AG04449 (cell line): ENCODE results near the gene TNFRSF1A.

Experiments
- CTCF ChIA-PET: fragments of 350-600 bp; formaldehyde crosslinking; extraction: SDS; loops from one replicate; lab custom pipeline; 2021; ENCODE audit warnings: antibody characterized with exemption; lab: Yijun Ruan, JAX
- POLR2A ChIA-PET: fragments of 400-600, 350-600 bp; formaldehyde crosslinking; extraction: SDS; loops from one replicate; lab custom pipeline; 2020; ENCODE audit warnings: antibody characterized with exemption, inconsistent platforms; lab: Yijun Ruan, JAX
- DNase-seq: peaks from one replicate; pipeline ENCODE4 v3.0.0-alpha.2; 2010; ENCODE audit warnings: low read depth, low spot score
- H3K4me3 ChIP-seq: 2 replicates; pipeline ENCODE4 v1.5.1; 2011; ENCODE audit warnings: low read depth, mild to moderate bottlenecking, control low read depth, low read length
- TF ChIP-seq, protein P1 (sequence below): IDR thresholded peaks from one replicate; pipeline ENCODE4 v1.5.1; 2011; ENCODE audit warnings: mild to moderate bottlenecking, moderate library complexity, low read length, control low read depth, inconsistent platforms; ENCODE audit not compliant: insufficient read depth; ENCODE audit errors: missing control alignments

The TNFRSF1A gene

DNA sequence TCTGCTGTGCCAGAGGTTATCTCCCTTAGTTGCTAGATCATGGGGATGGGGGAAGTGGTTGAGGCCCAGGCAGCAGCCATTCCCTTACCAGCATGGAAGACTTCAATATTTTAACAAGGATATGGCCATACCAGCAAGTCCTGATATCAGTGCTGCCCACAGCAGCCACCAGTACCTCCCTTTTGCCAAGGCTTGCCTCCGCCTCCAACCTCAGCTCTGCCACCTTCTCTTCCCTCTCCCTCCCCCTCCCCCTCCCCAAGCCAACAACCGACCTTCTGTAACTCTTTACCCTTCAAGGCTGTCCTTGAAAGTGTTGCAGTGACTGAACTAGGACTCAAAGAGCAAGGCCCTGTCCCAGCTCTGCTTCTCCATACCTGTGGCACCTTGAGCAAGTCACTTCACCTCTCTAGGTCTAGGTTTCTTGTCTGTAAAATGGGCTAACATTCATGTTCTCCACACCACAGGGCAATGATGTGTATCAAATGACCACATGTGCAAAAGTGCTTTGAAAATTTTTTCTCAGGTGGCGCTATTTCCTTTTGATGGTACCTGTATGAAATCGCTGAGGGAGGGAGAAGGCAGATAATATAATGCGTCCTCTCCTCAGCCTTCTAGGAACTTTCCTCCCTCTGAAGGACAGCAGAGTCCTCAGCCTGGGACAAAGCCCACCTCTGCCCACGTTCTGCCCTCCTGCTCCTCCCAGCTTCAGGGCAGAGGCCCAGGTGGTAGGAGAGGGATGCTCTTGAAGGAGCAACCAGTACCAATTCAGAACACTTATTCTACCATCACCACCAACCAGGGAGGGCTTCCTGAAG, 16.7 kb downstream of the TNFRSF1A start:
- H3K4me3 ChIP-seq = no peak overlapping the region
- CTCF ChIA-PET = interaction anchor here (1.4 to 2.9 kb wide), 5 partner anchors 11 to 337 kb away, joined by 4 to 17 read pairs (median 5); partner anchors contain the start of gene VAMP1
- TF ChIP-seq, protein P1, sequence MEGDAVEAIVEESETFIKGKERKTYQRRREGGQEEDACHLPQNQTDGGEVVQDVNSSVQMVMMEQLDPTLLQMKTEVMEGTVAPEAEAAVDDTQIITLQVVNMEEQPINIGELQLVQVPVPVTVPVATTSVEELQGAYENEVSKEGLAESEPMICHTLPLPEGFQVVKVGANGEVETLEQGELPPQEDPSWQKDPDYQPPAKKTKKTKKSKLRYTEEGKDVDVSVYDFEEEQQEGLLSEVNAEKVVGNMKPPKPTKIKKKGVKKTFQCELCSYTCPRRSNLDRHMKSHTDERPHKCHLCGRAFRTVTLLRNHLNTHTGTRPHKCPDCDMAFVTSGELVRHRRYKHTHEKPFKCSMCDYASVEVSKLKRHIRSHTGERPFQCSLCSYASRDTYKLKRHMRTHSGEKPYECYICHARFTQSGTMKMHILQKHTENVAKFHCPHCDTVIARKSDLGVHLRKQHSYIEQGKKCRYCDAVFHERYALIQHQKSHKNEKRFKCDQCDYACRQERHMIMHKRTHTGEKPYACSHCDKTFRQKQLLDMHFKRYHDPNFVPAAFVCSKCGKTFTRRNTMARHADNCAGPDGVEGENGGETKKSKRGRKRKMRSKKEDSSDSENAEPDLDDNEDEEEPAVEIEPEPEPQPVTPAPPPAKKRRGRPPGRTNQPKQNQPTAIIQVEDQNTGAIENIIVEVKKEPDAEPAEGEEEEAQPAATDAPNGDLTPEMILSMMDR = no peak
- POLR2A ChIA-PET = interaction anchor here (0.9 kb wide), 1 partner anchor 20 kb away, joined by 3 read pairs; no protein-coding TSS in a partner anchor
- no peak for DNase-seq

DNA sequence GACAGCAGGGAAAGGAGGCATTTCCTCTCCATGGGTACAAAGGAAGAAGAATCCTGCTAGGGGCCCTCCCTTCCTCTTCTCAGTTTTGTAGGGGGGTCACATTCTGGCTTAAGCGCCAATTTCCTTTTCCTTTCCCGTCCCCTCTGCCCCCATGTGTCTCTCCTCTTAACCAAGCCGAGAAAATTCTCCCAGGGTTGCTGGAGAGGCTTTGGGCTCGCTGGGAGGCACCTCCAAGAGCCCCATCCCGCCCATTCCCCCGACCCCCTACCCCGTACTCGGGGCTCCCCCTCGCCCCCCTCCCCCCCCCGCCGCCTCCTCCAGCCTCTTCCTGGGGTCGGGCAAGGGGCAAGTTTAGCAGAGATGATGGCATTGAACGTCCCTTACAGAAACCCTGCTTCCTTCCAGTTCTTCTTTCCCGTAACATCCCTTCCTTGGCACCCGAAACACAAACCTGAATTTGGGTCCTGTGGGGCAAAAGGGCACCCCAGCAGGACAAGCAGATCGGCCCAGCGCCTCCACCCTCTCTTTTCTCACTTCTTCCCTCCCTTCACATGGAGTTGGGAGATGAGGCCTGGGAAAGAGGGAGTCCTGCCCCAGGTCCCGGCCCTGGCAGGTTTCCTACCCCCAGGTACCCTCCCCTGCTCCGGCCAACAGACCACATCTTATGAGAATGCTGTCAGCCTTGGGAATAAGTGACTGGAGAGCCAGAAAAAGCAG, 17.7 kb downstream of the TNFRSF1A start:
- no peak overlapping the region for H3K4me3 ChIP-seq
- POLR2A ChIA-PET = interaction anchor here (1.0 to 1.4 kb wide), 3 partner anchors 12 to 128 kb away, joined by 4 to 12 read pairs (median 4); partner anchors contain the start of gene LTBR
- TF ChIP-seq, protein P1 = no peak
- CTCF ChIA-PET = interaction anchor here (1.7 to 2.9 kb wide), 3 partner anchors 11 to 141 kb away, joined by 12 to 17 read pairs (median 17); no protein-coding TSS in a partner anchor
- no peak for DNase-seq

DNA sequence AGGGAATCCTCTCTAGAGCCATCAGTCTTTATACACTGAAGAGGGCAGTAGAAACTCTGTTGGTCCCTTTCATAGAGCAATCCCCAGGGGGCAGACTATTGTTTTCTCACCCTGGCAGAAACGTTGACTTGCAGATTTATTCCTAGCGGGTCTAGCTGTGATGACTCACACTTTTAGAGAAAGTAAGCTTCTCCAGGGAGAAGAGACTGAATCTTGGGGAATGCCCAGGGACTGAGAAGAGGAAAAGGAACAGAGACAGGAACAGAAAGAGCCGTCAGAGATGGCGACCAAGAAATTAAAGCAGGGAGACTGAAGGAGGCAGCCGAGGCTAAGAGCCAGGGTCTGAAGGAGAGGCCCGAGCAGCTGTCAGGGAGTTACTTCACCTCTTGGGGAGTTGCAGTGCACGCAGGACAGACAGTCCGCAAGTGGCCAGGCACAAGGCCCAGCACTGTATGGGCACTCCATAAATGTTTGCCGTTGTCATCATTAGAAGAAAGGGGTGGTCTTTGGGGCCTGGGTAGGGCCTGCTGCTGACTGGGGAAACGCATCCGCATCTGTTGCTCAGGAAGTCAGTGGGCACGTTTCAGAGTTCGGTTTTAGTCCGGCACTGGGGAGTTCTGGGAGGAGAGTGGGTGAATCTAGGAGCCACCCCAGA, 18.4 kb downstream of the TNFRSF1A start:
- TF ChIP-seq, protein P1 = peak; percentile 46
- H3K4me3 ChIP-seq = 0 out of 2 replicates have a peak overlapping the region, but pooled peaks have one; percentile 8
- CTCF ChIA-PET = interaction anchor here (0.7 to 2.4 kb wide), 11 partner anchors 11 to 227 kb away, joined by 3 to 17 read pairs (median 3); partner anchors contain the start of genes LTBR and VAMP1
- POLR2A ChIA-PET = interaction anchor here (1.0 to 1.7 kb wide), 6 partner anchors 10 to 142 kb away, joined by 3 to 12 read pairs (median 4); partner anchors contain the start of gene LTBR
- peak; percentile 76 for DNase-seq

DNA sequence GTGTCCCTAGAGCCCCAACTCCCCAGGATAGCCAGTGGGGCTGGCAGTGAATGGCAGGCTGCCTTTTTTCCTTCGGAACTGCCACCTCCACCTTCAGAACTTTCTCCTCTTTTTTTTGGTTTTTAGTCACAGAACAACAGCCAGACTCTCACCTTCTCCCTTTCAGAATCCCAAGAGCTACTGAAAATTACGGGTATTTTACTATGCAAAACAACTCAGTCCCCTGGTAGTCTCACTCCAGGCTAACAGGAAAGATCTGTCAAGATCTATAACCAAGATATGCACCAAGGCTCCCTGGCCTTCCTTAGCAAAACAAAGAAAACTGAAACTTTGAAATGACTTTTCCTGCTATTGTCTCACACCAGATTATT, 18.9 kb downstream of the TNFRSF1A start:
- ChIA-PET CTCF (interaction anchor here (0.7 to 2.4 kb wide), 12 partner anchors 10 to 228 kb away, joined by 3 to 17 read pairs (median 4); partner anchors contain the start of genes LTBR and VAMP1), POLR2A (interaction anchor here (1.0 to 1.7 kb wide), 6 partner anchors 10 to 142 kb away, joined by 3 to 12 read pairs (median 4); partner anchors contain the start of gene LTBR)
- no peak for DNase-seq
- H3K4me3 ChIP-seq = no peak overlapping the region
- TF ChIP-seq, protein P1 = no peak

DNA sequence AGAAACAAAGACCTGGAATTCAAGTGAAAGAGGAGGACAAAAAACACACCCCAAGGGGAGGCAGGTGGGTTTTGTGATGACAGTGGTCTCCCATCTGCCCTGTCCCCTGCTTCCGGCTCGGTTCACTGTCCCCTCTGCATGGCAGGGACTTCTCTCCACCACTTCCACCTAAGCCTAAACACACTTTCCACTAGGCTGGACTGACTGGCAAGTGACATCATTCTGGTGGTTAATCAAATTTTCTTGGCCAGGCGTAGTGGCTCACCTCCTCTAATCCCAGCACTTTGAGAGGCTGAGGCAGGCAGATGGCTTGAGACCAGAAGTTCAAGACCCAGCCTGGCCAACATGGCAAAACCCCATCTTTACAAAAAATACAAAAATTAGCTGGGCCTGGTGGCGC, 19.5 kb downstream of the TNFRSF1A start:
- no peak overlapping the region for H3K4me3 ChIP-seq
- CTCF ChIA-PET = interaction anchor here (0.7 to 2.4 kb wide), 11 partner anchors 10 to 228 kb away, joined by 3 to 17 read pairs (median 3); partner anchors contain the start of genes LTBR and VAMP1

More for the DNA sequence above, 19.5 kb downstream of the TNFRSF1A start:
- TF ChIP-seq, protein P1 = no peak
- POLR2A ChIA-PET = interaction anchor here (0.6 to 1.7 kb wide), 6 partner anchors 11 to 142 kb away, joined by 3 to 12 read pairs (median 4); no protein-coding TSS in a partner anchor
- DNase-seq = no peak
